ENCODE data around the gene SATB2.

- TF ChIP-seq CTCF (IDR thresholded peaks at IDR 0.05) (no peak), POLR2A (IDR thresholded peaks at IDR 0.05; ENCODE audit: low read depth) (no peak), POLR2AphosphoS5 (IDR thresholded peaks at IDR 0.05) (no peak)
Observed at GRCh38 chr2:199279146-199279545, 178.6 kb downstream of the SATB2 start.

Measured in esophagus muscularis mucosa (tissue), 3 donors.